MCF 10A (cell line): ENCODE results near the gene SSTR5. TPM values are rescaled to one million over a fixed set of nuclear protein-coding genes. Genes with fewer than 3 reads are reported as not detected.

ENCODE experiments used
- BruUV-seq: library from RNA; stranded (reverse); fragments of 400-500 nt; replicated peaks from 2 replicates; lab custom pipeline; 2021; lab: Mats Ljungman, UMichigan
- CTCF ChIA-PET: fragments of 300-600 bp; sonication (Branson Sonifier 250); formaldehyde crosslinking; extraction: SDS; loops from one replicate; lab custom pipeline; 2021; ENCODE audit warnings: antibody characterized with exemption, inconsistent platforms; lab: Yijun Ruan, JAX
- POLR2A ChIA-PET: fragments of 300-600, 350-650 bp; sonication (Branson Sonifier 250); formaldehyde crosslinking; extraction: SDS; loops from one replicate; lab custom pipeline; 2020; ENCODE audit warnings: antibody characterized with exemption, inconsistent platforms; lab: Yijun Ruan, JAX
- DNase-seq: peaks from one replicate; pipeline ENCODE4 v3.0.0-alpha.2; 2018; ENCODE audit not compliant: unreplicated experiment
- H3K27ac Mint-ChIP-seq: one replicate; pipeline ENCODE4 v1.8.0; 2022; ENCODE audit warnings: mild to moderate bottlenecking, low read depth, mixed read lengths; ENCODE audit not compliant: unreplicated experiment
- H3K27me3 Mint-ChIP-seq: one replicate; pipeline ENCODE4 v1.8.0; 2022; ENCODE audit warnings: mixed read lengths; ENCODE audit not compliant: insufficient read depth, unreplicated experiment
- H3K36me3 Mint-ChIP-seq: one replicate; pipeline ENCODE4 v1.8.0; 2022; ENCODE audit warnings: mild to moderate bottlenecking, moderate library complexity, mixed read lengths; ENCODE audit not compliant: insufficient read depth, unreplicated experiment
- H3K4me1 Mint-ChIP-seq: one replicate; pipeline ENCODE4 v1.8.0; 2022; ENCODE audit warnings: mixed read lengths; ENCODE audit not compliant: insufficient read depth, unreplicated experiment
- H3K4me3 Mint-ChIP-seq: one replicate; pipeline ENCODE4 v1.8.0; 2022; ENCODE audit warnings: mild to moderate bottlenecking, moderate library complexity, mixed read lengths; ENCODE audit not compliant: unreplicated experiment
- H3K9me3 Mint-ChIP-seq: one replicate; pipeline ENCODE4 v1.8.0; 2022; ENCODE audit warnings: mixed read lengths; ENCODE audit not compliant: unreplicated experiment
- intact Hi-C: fragments of 100-400 bp; cut with micrococcal nuclease; formaldehyde crosslinking; loops from 2 replicates; pipeline ENCODE4 v1.14.1; 2022
- total RNA-seq: library from RNA; stranded (reverse); gene quantifications from 2 replicates; pipeline ENCODE4 v1.2.3, GENCODE V29; 2022
- TF ChIP-seq, protein P1 (sequence below): fragments of 200-600 bp; IDR thresholded peaks from one replicate; pipeline ENCODE4 v1.8.0; 2022; ENCODE audit warnings: antibody characterized with exemption, mild to moderate bottlenecking; ENCODE audit not compliant: unreplicated experiment

SSTR5 gene
- total RNA-seq, 1 experiment from 2014 or later = not detected

DNA sequence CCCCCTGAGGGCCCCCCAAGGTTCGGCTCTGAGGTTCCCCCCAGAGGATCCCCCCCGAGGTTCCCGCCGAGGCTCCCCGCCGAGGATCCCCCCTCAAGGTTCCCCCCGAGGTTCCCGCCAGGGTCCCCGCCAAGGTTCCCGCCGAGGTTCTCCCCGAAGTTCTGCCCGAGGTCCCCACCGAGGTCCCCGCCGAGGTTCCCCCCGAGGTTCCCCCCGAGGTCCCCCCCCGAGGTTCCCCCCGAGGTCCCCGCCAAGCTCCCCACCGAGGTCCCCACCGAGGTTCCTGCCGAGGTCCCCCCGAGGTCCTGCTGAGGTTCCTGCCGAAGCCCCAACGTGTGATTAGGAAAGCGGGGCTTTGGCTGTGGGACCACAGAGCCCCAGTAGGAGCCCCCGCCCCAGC lies 32.2 kb upstream of the SSTR5 start:
- TF ChIP-seq, protein P1, sequence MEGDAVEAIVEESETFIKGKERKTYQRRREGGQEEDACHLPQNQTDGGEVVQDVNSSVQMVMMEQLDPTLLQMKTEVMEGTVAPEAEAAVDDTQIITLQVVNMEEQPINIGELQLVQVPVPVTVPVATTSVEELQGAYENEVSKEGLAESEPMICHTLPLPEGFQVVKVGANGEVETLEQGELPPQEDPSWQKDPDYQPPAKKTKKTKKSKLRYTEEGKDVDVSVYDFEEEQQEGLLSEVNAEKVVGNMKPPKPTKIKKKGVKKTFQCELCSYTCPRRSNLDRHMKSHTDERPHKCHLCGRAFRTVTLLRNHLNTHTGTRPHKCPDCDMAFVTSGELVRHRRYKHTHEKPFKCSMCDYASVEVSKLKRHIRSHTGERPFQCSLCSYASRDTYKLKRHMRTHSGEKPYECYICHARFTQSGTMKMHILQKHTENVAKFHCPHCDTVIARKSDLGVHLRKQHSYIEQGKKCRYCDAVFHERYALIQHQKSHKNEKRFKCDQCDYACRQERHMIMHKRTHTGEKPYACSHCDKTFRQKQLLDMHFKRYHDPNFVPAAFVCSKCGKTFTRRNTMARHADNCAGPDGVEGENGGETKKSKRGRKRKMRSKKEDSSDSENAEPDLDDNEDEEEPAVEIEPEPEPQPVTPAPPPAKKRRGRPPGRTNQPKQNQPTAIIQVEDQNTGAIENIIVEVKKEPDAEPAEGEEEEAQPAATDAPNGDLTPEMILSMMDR = no peak
- no peaks in the 10 kb centered on the region for H3K4me1 Mint-ChIP-seq
- H3K27ac Mint-ChIP-seq = no peak overlapping the region
- no peaks in the 10 kb centered on the region for H3K36me3 Mint-ChIP-seq
- ChIA-PET CTCF (interaction anchor here (1.5 kb wide), 1 partner anchor 15 kb away, joined by 8 read pairs; no protein-coding TSS in a partner anchor), POLR2A (no interaction called here)
- DNase-seq = no peak
- H3K27me3 Mint-ChIP-seq = peaks cover 13% of the 10 kb centered on the region
- BruUV-seq = no TSS peak
- H3K4me3 Mint-ChIP-seq = no peak overlapping the region
- no peaks in the 10 kb centered on the region for H3K9me3 Mint-ChIP-seq
- intact Hi-C loops = no loop called here

DNA sequence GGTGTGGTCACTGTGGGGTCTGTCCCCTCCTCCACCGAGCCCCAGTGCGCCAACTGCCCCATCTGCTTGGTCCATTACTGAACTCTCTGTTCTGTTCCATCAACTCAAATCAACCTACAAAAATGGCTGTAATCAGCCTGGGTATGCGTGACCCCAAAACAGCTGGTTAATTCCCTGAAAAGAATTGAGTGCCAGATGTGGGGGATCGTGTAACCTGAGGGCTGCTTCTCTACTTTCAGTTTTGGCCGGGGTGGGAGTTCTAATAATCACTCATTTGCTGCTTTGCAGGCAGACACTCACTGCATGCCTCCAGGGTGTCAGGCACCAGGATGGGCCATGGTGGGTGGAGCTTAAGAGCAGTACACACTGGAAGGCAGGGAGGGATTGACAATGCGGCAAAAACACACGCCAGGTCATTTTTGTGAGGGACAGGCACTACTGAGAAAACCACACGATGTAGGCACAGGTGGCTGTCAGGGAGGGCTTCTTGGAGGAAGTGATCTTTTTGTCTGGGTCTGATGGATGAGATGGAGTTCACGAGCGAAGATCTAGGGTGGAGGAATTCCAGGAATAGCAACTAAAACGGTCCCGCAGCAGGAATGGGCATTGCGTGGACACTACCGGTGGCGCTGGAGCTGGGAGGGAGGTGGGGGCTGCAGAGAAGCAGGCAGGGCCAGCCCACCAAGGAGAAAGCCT lies 30.4 kb upstream of the SSTR5 start:
- ChIA-PET POLR2A (interaction anchor here (0.7 kb wide), 1 partner anchor 22 kb away, joined by 3 read pairs; no protein-coding TSS in a partner anchor), CTCF (interaction anchor here (1.4 to 1.5 kb wide), 2 partner anchors 13 to 16 kb away, joined by 6 to 8 read pairs; no protein-coding TSS in a partner anchor)
- Mint-ChIP-seq H3K4me3 (no peak overlapping the region), H3K36me3 (no peaks in the 10 kb centered on the region), H3K27ac (no peak overlapping the region), H3K27me3 (peaks cover 13% of the 10 kb centered on the region), H3K9me3 (no peaks in the 10 kb centered on the region), H3K4me1 (no peaks in the 10 kb centered on the region)
- intact Hi-C loops = no loop called here
- no TSS peak for BruUV-seq
- no peak for DNase-seq
- TF ChIP-seq, protein P1 = no peak

DNA sequence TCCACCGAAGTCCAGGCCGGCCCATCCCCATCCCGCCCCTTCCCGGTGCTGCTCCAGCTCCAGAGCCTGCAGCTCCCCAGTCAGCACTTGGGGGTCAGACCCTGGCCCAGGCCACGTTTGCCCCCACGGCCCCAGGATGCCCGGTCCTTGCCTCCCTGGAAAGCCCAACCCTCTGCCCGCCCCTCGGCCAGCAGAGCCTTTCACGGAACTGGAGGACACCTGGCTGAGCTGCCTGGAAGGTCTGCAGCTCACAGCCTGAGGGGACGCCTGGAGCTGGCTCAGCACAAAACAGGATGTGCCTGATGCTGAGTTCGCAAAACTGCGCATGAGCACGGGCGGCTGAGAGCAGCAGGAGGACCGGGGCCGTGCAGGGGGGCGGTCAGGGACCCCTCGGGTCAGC lies 29.7 kb upstream of the SSTR5 start:
- ChIA-PET CTCF (no interaction called here), POLR2A (interaction anchor here (0.7 kb wide), 1 partner anchor 23 kb away, joined by 3 read pairs; no protein-coding TSS in a partner anchor)
- Mint-ChIP-seq H3K4me1 (no peaks in the 10 kb centered on the region), H3K4me3 (no peak overlapping the region), H3K27ac (no peak overlapping the region), H3K36me3 (no peaks in the 10 kb centered on the region), H3K9me3 (no peaks in the 10 kb centered on the region), H3K27me3 (peaks cover 13% of the 10 kb centered on the region)
- TF ChIP-seq, protein P1 = no peak
- BruUV-seq = no TSS peak
- intact Hi-C loops = no loop called here
- no peak for DNase-seq

DNA sequence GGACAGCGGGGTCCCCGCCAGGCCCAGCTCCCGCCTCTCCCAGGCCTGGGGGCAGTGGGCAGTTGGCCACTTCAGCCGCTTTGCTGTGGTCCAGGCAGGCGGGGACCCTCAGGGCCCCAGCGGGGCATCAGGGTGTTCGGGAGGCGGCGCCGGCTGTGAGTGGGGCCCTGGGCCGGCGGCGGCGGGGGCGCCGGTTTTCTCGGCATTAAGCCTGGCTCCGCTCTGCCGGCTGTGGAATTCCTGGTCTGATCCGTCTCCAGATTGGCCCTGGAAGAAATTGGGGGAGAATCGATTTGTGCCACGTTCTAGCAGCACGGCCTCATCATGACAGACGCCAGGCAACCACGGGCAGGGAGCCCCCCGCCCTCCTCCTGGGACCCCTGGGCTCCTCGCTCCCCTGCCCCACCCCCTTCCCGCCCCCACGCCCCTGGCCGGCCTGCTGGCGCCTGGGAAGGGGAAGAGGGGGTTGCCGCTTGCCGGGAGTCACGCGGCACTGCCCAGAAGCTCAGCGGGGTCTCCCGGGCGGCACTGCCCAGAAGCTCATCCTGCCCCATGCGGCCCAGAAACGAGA lies 28.6 kb upstream of the SSTR5 start:
- TF ChIP-seq, protein P1 = no peak
- H3K4me1 Mint-ChIP-seq = no peaks in the 10 kb centered on the region
- intact Hi-C loops = no loop called here
- no TSS peak for BruUV-seq
- no peak overlapping the region for H3K4me3 Mint-ChIP-seq
- no peaks in the 10 kb centered on the region for H3K36me3 Mint-ChIP-seq
- CTCF ChIA-PET = interaction anchor here (0.6 kb wide), 1 partner anchor 13 kb away, joined by 4 read pairs; no protein-coding TSS in a partner anchor
- peaks cover 13% of the 10 kb centered on the region for H3K27me3 Mint-ChIP-seq
- no peaks in the 10 kb centered on the region for H3K9me3 Mint-ChIP-seq
- POLR2A ChIA-PET = interaction anchor here (0.6 kb wide), 1 partner anchor 248 kb away, joined by 3 read pairs; no protein-coding TSS in a partner anchor
- DNase-seq = no peak
- no peak overlapping the region for H3K27ac Mint-ChIP-seq
